Spleen (tissue), 11 donors: Measurements from ENCODE around the gene C16orf86. TPM values are rescaled to one million over a fixed set of nuclear protein-coding genes. Genes with fewer than 3 reads are reported as not detected.

ENCODE experiments used
- DNase-seq: peaks from one replicate; pipeline ENCODE4 v3.0.0-alpha.2; 2020
- H3K27ac ChIP-seq, 8 donors: fragments of 200-600 bp; sonication (generic) in 7 of 8; 1 replicate in 4 of 8; 2 replicates in 4 of 8; pipeline versions ENCODE4 v1.5.0 to v1.8.0; 2016 to 2021; ENCODE audit warnings: inconsistent platforms in 4 of 8, mild to moderate bottlenecking in 4 of 8, moderate library complexity in 1 of 8
- H3K27me3 ChIP-seq, 7 donors: fragments of 200-600 bp; sonication (generic) in 6 of 7; replicated peaks in 1 of 7; 1 replicate in 4 of 7; 2 replicates in 3 of 7; pipeline versions ENCODE4 v1.5.0 to v1.8.0; 2016 to 2021; ENCODE audit warnings: inconsistent platforms in 3 of 7, mild to moderate bottlenecking in 1 of 7
- H3K36me3 ChIP-seq, 6 donors: fragments of 200-600 bp; sonication (generic) in 5 of 6; 1 replicate in 4 of 6; 2 replicates in 2 of 6; pipeline versions ENCODE4 v1.5.0 to v1.8.0; 2016 to 2021; ENCODE audit warnings: inconsistent platforms in 2 of 6
- H3K4me1 ChIP-seq, 6 donors: fragments of 200-600 bp; sonication (generic) in 5 of 6; 1 replicate in 3 of 6; 2 replicates in 3 of 6; pipeline versions ENCODE4 v1.5.0 to v1.8.0; 2016 to 2021; ENCODE audit warnings: inconsistent platforms in 3 of 6
- H3K4me3 ChIP-seq, 8 donors: fragments of 200-600 bp; sonication (generic) in 7 of 8; 1 replicate in 4 of 8; 2 replicates in 4 of 8; pipeline versions ENCODE4 v1.5.0 to v1.8.0; 2016 to 2021; ENCODE audit warnings: inconsistent platforms in 4 of 8, mild to moderate bottlenecking in 4 of 8, moderate library complexity in 2 of 8
- H3K9me3 ChIP-seq, 8 donors: fragments of 200-600 bp; sonication (generic) in 7 of 8; 1 replicate in 4 of 8; 2 replicates in 4 of 8; pipeline versions ENCODE4 v1.5.0 to v1.8.0; 2016 to 2021; ENCODE audit warnings: inconsistent platforms in 4 of 8
- CTCF ChIP-seq, 11 experiments: fragments of 200-600 bp in 7 of 11; fragments of 450-650 bp in 4 of 11; sonication (generic) in 4 of 11; IDR thresholded peaks in 8 of 11; conservative IDR thresholded peaks in 3 of 11; 1 replicate in 7 of 11; 2 replicates in 4 of 11; pipeline versions ENCODE4 v1.4.0 to v1.8.0; 2016 to 2021; ENCODE audit warnings: antibody characterized with exemption in 11 of 11, inconsistent platforms in 4 of 11, mild to moderate bottlenecking in 1 of 11
- POLR2A ChIP-seq, 3 donors: fragments of 450-650 bp; IDR thresholded peaks; one replicate each; pipeline ENCODE4 v1.5.1; 2017; ENCODE audit warnings: antibody characterized with exemption in 3 of 3, mild to moderate bottlenecking in 1 of 3
- POLR2AphosphoS5 ChIP-seq, 3 donors: sonication (generic); formaldehyde crosslinking; IDR thresholded peaks; one replicate each; pipeline ENCODE4 v1.5.1; 2017; ENCODE audit warnings: antibody characterized with exemption in 3 of 3
- WGBS, 5 donors: extraction: QIAGEN DNeasy Blood & Tissue Kit in 3 of 5; methylation state at CpG; one replicate each; pipeline versions ENCODE4 v1.1.5 to v1.1.7; 2013 to 2018; 5-methylcytosine and 5-hydroxymethylcytosine counted together
- intact Hi-C: fragments of 100-400 bp; cut with DNase I; formaldehyde crosslinking; loops from one replicate; pipeline ENCODE4 v1.15.0; 2023; ENCODE audit warnings: low total_unique reads
- polyA plus RNA-seq, 3 donors: library from polyadenylated mRNA; stranded (reverse); fragments of 200-250 nt; gene quantifications; one replicate each; pipeline ENCODE4 v1.2.1, GENCODE V29; 2013
- total RNA-seq, 7 donors: library from RNA; depleted of rRNA in 3 of 7; stranded (reverse); fragments of >200 nt in 3 of 7; fragmentation: NEBNext Ultra II Directional in 4 of 7; extraction: Animal tissue kit (Norgen Biotek cat#: 25700) in 4 of 7; gene quantifications; one replicate each; pipeline versions ENCODE4 v1.1.0 to v1.2.1, GENCODE V29; 2016 to 2021
- donor health status: healthy with polysubstance abuse.
- donor health status: DM: no; HTN: no; CAD: no; lungs with moderate emphysema.
- donor health status: DM: no; HTN: no; CAD: no.
- donor health status: Bipolar disorder and iron deficiency.
- donor health status: healthy.
- donor health status: DM: no; HTN: no; CAD: no.
- donor health status: DM: yes; HTN: yes; CAD: no.

The C16orf86 gene
- total and polyA plus RNA-seq, 10 donors, result 5.2 to 17.3 (median 8.9) TPM

- H3K27ac ChIP-seq, result peak within 1 kb of the TSS; percentile 81 to 99 (median 96)
- no peaks in the 10 kb centered on the region for H3K9me3 ChIP-seq
- intact Hi-C loops, result no loop called here
- H3K36me3 ChIP-seq, result peaks cover 0 to 71% (median 22%) of the 10 kb centered on the region in 6 donors
- peaks cover 15 to 54% (median 27%) of the 10 kb centered on the region in 6 donors for H3K4me1 ChIP-seq
- DNase-seq, result peak; percentile 98
- H3K4me3 ChIP-seq, result peak within 1 kb of the TSS; percentile 65 to 97 (median 89)
- 0 to 1% (median 0%) methylated on average over 13 to 83 of the region's 83 CpGs for WGBS, 5 donors
- TF ChIP-seq POLR2AphosphoS5 (IDR thresholded peaks at IDR 0.05) (peak; percentile 95 to 96 (median 95)), CTCF (IDR thresholded peaks at IDR 0.05 in 8 of 11, conservative IDR thresholded peaks at IDR 0.05 in 3 of 11) (no peak), POLR2A (IDR thresholded peaks at IDR 0.05) (peak; percentile 69 to 73 (median 73))
- H3K27me3 ChIP-seq, result peaks cover 0 to 3% (median 0%) of the 10 kb centered on the region in 7 donors
Measured at GRCh38 chr16:67659675-67660563, 6.7 kb upstream of the C16orf86 start, which contains the start of gene ACD. ACD (minus strand) TSS chr16:67660260; CDS start chr16:67660220, 40 bp downstream.

DNA sequence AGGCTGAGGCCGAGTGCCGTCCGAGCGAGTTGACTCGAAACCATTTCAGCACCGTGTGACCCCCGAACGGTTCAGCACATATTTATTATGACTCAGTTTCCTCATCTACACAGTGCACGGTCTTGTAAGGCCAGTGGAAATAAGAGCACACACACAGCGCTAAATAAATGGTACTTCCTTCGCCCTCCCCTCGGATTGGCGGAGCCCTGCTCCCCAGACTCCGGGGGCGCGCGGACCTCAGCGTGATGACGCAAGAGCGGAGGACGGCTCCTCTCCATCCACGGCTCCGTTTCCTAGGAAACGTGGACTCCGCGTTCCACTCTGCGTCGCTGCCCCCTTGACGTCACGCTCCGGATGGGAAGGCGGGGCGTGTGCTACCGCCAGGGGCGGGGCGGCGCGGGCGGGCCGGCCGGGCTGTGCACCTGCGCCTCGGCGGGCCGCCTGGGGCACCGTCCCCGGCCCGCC lies 6.0 kb upstream of the C16orf86 start, which contains the start of gene PARD6A:
Gene PARD6A, plus strand, starts transcription at position 397 of the 465 bp plus-strand sequence. CDS start 79 bp downstream, outside the sequence.
- WGBS, 5 donors, result 0 to 1% (median 0%) methylated on average over 45 to 48 of the region's 48 CpGs
- intact Hi-C loops, result no loop called here
- H3K4me1 ChIP-seq, result peaks cover 15 to 60% (median 32%) of the 10 kb centered on the region in 6 donors

GRCh38 chr16:67661101-67661761 lies 5.4 kb upstream of the C16orf86 start:
- WGBS, 5 donors, result 13 to 19% (median 14%) methylated on average over 15 to 39 of the region's 39 CpGs

More for the DNA sequence above, 6.0 kb upstream of the C16orf86 start, which contains the start of gene PARD6A:
- peak; percentile 99 for DNase-seq
- peak in 6 of 11 experiments; percentile 18 to 53 (median 31) for TF ChIP-seq CTCF (IDR thresholded peaks at IDR 0.05 in 8 of 11, conservative IDR thresholded peaks at IDR 0.05 in 3 of 11)
- TF ChIP-seq POLR2AphosphoS5 (IDR thresholded peaks at IDR 0.05), result peak; percentile 68 to 76 (median 72)
- peak in 1 of 3 donors; percentile 74 for TF ChIP-seq POLR2A (IDR thresholded peaks at IDR 0.05)
- H3K4me3 ChIP-seq, result peak within 1 kb of the TSS; percentile 65 to 97 (median 89)
- H3K27ac ChIP-seq, result peak within 1 kb of the TSS; percentile 81 to 99 (median 96)
- H3K9me3 ChIP-seq, result no peaks in the 10 kb centered on the region
- peaks cover 0 to 65% (median 21%) of the 10 kb centered on the region in 6 donors for H3K36me3 ChIP-seq
- no peaks in the 10 kb centered on the region for H3K27me3 ChIP-seq

More at GRCh38 chr16:67661101-67661761, 5.4 kb upstream of the C16orf86 start:
- Histone ChIP-seq H3K36me3 (peaks cover 0 to 58% (median 16%) of the 10 kb centered on the region in 6 donors), H3K27ac (peak overlapping the region; percentile 45 to 99 (median 96)), H3K4me3 (peak overlapping the region in 7 of 8 donors; percentile 65 to 97 (median 92)), H3K9me3 (no peaks in the 10 kb centered on the region), H3K27me3 (no peaks in the 10 kb centered on the region), H3K4me1 (peaks cover 21 to 67% (median 38%) of the 10 kb centered on the region in 6 donors)
- intact Hi-C loops, result no loop called here
- DNase-seq, result peak; percentile 89
- TF ChIP-seq CTCF (IDR thresholded peaks at IDR 0.05 in 8 of 11, conservative IDR thresholded peaks at IDR 0.05 in 3 of 11) (peak in 1 of 11 experiments; percentile 1), POLR2A (IDR thresholded peaks at IDR 0.05) (no peak)
